ENCODE results near the gene CDK12. TPM values are rescaled to one million over a fixed set of nuclear protein-coding genes. Genes with fewer than 3 reads are reported as not detected.

The CDK12 gene
- total and polyA plus RNA-seq, 7 donors: 5.4 to 46.0 (median 24.3) TPM

DNA sequence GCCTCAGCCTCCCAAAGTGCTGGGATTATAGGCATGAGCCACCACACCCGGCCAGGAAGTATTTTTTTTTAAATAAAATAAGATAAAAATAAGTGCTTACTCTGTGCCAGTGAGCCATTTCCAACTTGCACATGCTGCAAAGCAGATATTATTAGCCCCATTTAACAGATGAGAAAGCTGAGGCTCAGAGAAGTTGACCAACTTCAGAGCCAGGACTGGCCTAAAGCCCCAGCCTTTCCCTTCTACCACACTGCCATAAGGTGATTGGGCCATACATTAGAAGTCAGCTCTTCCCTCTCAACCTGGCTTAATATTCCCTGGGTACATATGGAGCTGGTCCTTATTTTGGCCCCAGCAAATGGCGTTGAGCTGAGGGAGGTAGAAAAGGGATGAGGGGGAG, 121.4 kb downstream of the CDK12 start:
- Histone ChIP-seq H3K36me3 (no peaks in the 10 kb centered on the region), H3K4me3 (no peak overlapping the region)
- 34 to 54% methylated on average over 2 of the region's 2 CpGs for WGBS, 2 donors

More for the DNA sequence above, 121.4 kb downstream of the CDK12 start:
- intact Hi-C loops (cut with DNase I): no loop called here
- Histone ChIP-seq H3K27me3 (peaks cover 0 to 6% (median 0%) of the 10 kb centered on the region in 3 donors), H3K4me1 (no peaks in the 10 kb centered on the region), H3K9me3 (no peaks in the 10 kb centered on the region), H3K27ac (no peak overlapping the region)
- no peak for DNase-seq
- TF ChIP-seq POLR2AphosphoS5 (IDR thresholded peaks at IDR 0.05) (no peak), EP300 (IDR thresholded peaks at IDR 0.05) (no peak), POLR2A (IDR thresholded peaks at IDR 0.05) (no peak)
- TF ChIP-seq, protein P1, sequence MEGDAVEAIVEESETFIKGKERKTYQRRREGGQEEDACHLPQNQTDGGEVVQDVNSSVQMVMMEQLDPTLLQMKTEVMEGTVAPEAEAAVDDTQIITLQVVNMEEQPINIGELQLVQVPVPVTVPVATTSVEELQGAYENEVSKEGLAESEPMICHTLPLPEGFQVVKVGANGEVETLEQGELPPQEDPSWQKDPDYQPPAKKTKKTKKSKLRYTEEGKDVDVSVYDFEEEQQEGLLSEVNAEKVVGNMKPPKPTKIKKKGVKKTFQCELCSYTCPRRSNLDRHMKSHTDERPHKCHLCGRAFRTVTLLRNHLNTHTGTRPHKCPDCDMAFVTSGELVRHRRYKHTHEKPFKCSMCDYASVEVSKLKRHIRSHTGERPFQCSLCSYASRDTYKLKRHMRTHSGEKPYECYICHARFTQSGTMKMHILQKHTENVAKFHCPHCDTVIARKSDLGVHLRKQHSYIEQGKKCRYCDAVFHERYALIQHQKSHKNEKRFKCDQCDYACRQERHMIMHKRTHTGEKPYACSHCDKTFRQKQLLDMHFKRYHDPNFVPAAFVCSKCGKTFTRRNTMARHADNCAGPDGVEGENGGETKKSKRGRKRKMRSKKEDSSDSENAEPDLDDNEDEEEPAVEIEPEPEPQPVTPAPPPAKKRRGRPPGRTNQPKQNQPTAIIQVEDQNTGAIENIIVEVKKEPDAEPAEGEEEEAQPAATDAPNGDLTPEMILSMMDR (IDR thresholded peaks at IDR 0.05): no peak

Small RNAs within 50 kb of the gene (small RNA-seq; reads per million reads assigned to genes)
- gene RNU6-233P: 0 reads per million in 3 donors

Other genes with a start within 250 kb of the CDK12 start
- gene STAC2, start 235.5 kb upstream of the CDK12 start, total RNA-seq: 1 to 10 TPM in 1 of 4 donors, under 1 TPM in 3; 0.16 to 1.1 (median 0.31) TPM
- under 1 TPM in 2 of 3 donors, not detected in 1; under 0.01 to 0.47 TPM for gene STAC2, start 235.5 kb upstream of the CDK12 start, polyA plus RNA-seq
- 10 to 100 TPM; 17.0 to 26.0 (median 20.0) TPM for gene FBXL20, start 59.9 kb upstream of the CDK12 start, total RNA-seq
- gene FBXL20, start 59.9 kb upstream of the CDK12 start, polyA plus RNA-seq: 1 to 10 TPM; 1.8 to 4.2 (median 2.8) TPM
- gene MED1, start 10.2 kb upstream of the CDK12 start, total RNA-seq: 10 to 100 TPM; 16.8 to 22.5 (median 20.4) TPM
- gene MED1, start 10.2 kb upstream of the CDK12 start, polyA plus RNA-seq: 10 to 100 TPM in 1 of 3 donors, 1 to 10 TPM in 2; 4.2 to 18.6 (median 5.4) TPM
- under 1 TPM in 1 of 4 donors, not detected in 3; 0.33 TPM for gene NEUROD2, start 146.4 kb downstream of the CDK12 start, total RNA-seq
- gene NEUROD2, start 146.4 kb downstream of the CDK12 start, polyA plus RNA-seq: 1 to 10 TPM in 1 of 3 donors, under 1 TPM in 1, not detected in 1; 0.23 to 1.2 TPM
- 10 to 100 TPM in 1 of 4 donors, 1 to 10 TPM in 3; 4.2 to 12.1 (median 7.2) TPM for gene PPP1R1B, start 165.5 kb downstream of the CDK12 start, total RNA-seq
- gene PPP1R1B, start 165.5 kb downstream of the CDK12 start, polyA plus RNA-seq: 100 to 1,000 TPM; 255 to 280 (median 273) TPM
- gene STARD3, start 175.7 kb downstream of the CDK12 start, total RNA-seq: 10 to 100 TPM; 35.3 to 44.1 (median 37.6) TPM
- gene STARD3, start 175.7 kb downstream of the CDK12 start, polyA plus RNA-seq: 10 to 100 TPM; 21.0 to 59.2 (median 25.0) TPM
- gene TCAP, start 203.9 kb downstream of the CDK12 start, total RNA-seq: under 1 TPM in 3 of 4 donors, not detected in 1; 0.49 to 0.71 (median 0.68) TPM
- gene TCAP, start 203.9 kb downstream of the CDK12 start, polyA plus RNA-seq: 1 to 10 TPM; 1.4 to 3.5 (median 3.0) TPM
- gene PNMT, start 207.0 kb downstream of the CDK12 start, total RNA-seq: 1 to 10 TPM; 2.8 to 5.4 (median 5.1) TPM
- 1 to 10 TPM; 1.2 to 2.4 (median 1.8) TPM for gene PNMT, start 207.0 kb downstream of the CDK12 start, polyA plus RNA-seq
- gene PGAP3, start 226.6 kb downstream of the CDK12 start, total RNA-seq: 10 to 100 TPM in 1 of 4 donors, 1 to 10 TPM in 3; 6.9 to 12.1 (median 8.2) TPM
- 10 to 100 TPM in 1 of 3 donors, 1 to 10 TPM in 2; 7.2 to 29.6 (median 8.4) TPM for gene PGAP3, start 226.6 kb downstream of the CDK12 start, polyA plus RNA-seq
- 10 to 100 TPM; 16.9 to 26.3 (median 22.5) TPM for gene ERBB2, start 238.6 kb downstream of the CDK12 start, total RNA-seq
- 10 to 100 TPM; 11.8 to 58.9 (median 21.0) TPM for gene ERBB2, start 238.6 kb downstream of the CDK12 start, polyA plus RNA-seq